Activated CD8-positive, alpha-beta memory T cell treated with anti-CD3 and anti-CD28 coated beads for 4 hours (primary cell): ENCODE measurements around the gene HIPK2.
A peak's percentile ranks its signal among the peaks of the same experiment; 100 is the strongest.

Source experiments
- DNase-seq, 2 donors: peaks; one replicate each; pipeline ENCODE4 v3.0.0-alpha.2; 2020; ENCODE audit warnings: low read depth in 2 of 2

HIPK2 gene

GRCh38 chr7:139783647-139784385 is 6.0 kb upstream of the HIPK2 start:
- no peak for DNase-seq

GRCh38 chr7:139782932-139783331 is 5.1 kb upstream of the HIPK2 start:
- no peak for DNase-seq

GRCh38 chr7:139777133-139777891 is 486 bp downstream of the HIPK2 start:
- no peak for DNase-seq

GRCh38 chr7:139776486-139777132 is 1.2 kb downstream of the HIPK2 start:
- DNase-seq, result no peak

- peak; percentile 27 to 28 for DNase-seq
Observed at GRCh38 chr7:139775829-139776266, 1.9 kb downstream of the HIPK2 start.

- no peak for DNase-seq
Observed at GRCh38 chr7:139774376-139774775, 3.4 kb downstream of the HIPK2 start.

- no peak for DNase-seq
Observed at GRCh38 chr7:139773371-139773770, 4.4 kb downstream of the HIPK2 start.

- no peak for DNase-seq
Observed at GRCh38 chr7:139772873-139773272, 4.9 kb downstream of the HIPK2 start.

GRCh38 chr7:139772115-139772514 is 5.7 kb downstream of the HIPK2 start:
- no peak for DNase-seq

- DNase-seq, result no peak
Observed at GRCh38 chr7:139771001-139771956, 6.5 kb downstream of the HIPK2 start.

- DNase-seq, result no peak
Observed at GRCh38 chr7:139769761-139770160, 8.0 kb downstream of the HIPK2 start.

GRCh38 chr7:139769066-139769465 is 8.7 kb downstream of the HIPK2 start:
- no peak for DNase-seq

- DNase-seq, result no peak
Observed at GRCh38 chr7:139768249-139768824, 9.5 kb downstream of the HIPK2 start.

GRCh38 chr7:139767561-139767982 is 10.2 kb downstream of the HIPK2 start:
- DNase-seq, result no peak

- no peak for DNase-seq
Observed at GRCh38 chr7:139765143-139765542, 12.7 kb downstream of the HIPK2 start.

GRCh38 chr7:139763330-139763729 is 14.5 kb downstream of the HIPK2 start:
- DNase-seq, result no peak

- no peak for DNase-seq
Observed at GRCh38 chr7:139762886-139763285, 14.9 kb downstream of the HIPK2 start.

- no peak for DNase-seq
Observed at GRCh38 chr7:139758388-139758787, 19.4 kb downstream of the HIPK2 start.

GRCh38 chr7:139757968-139758367 is 19.8 kb downstream of the HIPK2 start:
- no peak for DNase-seq

- no peak for DNase-seq
Observed at GRCh38 chr7:139753693-139754111, 24.1 kb downstream of the HIPK2 start.

- no peak for DNase-seq
Observed at GRCh38 chr7:139753081-139753692, 24.6 kb downstream of the HIPK2 start.
